Measurements from ENCODE around the gene TRMT2A.
"Not testable (repeated sequence)": the region's sequence is repeated elsewhere in the genome, so short reads cannot be mapped to it uniquely, and the experiment has no call there.

TRMT2A gene

GRCh38 chr22:20160041-20160440 is 43.0 kb upstream of the TRMT2A start:
- TF ChIP-seq, protein P1, sequence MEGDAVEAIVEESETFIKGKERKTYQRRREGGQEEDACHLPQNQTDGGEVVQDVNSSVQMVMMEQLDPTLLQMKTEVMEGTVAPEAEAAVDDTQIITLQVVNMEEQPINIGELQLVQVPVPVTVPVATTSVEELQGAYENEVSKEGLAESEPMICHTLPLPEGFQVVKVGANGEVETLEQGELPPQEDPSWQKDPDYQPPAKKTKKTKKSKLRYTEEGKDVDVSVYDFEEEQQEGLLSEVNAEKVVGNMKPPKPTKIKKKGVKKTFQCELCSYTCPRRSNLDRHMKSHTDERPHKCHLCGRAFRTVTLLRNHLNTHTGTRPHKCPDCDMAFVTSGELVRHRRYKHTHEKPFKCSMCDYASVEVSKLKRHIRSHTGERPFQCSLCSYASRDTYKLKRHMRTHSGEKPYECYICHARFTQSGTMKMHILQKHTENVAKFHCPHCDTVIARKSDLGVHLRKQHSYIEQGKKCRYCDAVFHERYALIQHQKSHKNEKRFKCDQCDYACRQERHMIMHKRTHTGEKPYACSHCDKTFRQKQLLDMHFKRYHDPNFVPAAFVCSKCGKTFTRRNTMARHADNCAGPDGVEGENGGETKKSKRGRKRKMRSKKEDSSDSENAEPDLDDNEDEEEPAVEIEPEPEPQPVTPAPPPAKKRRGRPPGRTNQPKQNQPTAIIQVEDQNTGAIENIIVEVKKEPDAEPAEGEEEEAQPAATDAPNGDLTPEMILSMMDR (IDR thresholded peaks at IDR 0.05): no peak
- Histone ChIP-seq H3K4me3 (ENCODE audit: low read depth in 1 of 2, low read length in 1 of 2) (no peak overlapping the region), H3K27me3 (peaks cover 39% of the 10 kb centered on the region), H3K4me1 (ENCODE audit: control insufficient read depth in 1 of 2, insufficient read depth in 1 of 2, low read depth in 1 of 2, low read length in 1 of 2) (no peaks in the 10 kb centered on the region), H3K9me3 (no peaks in the 10 kb centered on the region), H3K36me3 (no peaks in the 10 kb centered on the region), H3K27ac (no peak overlapping the region)

- H3K4me1 ChIP-seq (ENCODE audit: control insufficient read depth in 1 of 2, insufficient read depth in 1 of 2, low read depth in 1 of 2, low read length in 1 of 2); H3K4me3 ChIP-seq (ENCODE audit: low read depth in 1 of 2, low read length in 1 of 2); H3K36me3 ChIP-seq; H3K27ac ChIP-seq; H3K9me3 ChIP-seq: not testable (repeated sequence)
- peaks cover 44% of the 10 kb centered on the region for H3K27me3 ChIP-seq
Observed at GRCh38 chr22:20159531-20159930, 42.5 kb upstream of the TRMT2A start.

- Histone ChIP-seq H3K4me1 (ENCODE audit: control insufficient read depth in 1 of 2, insufficient read depth in 1 of 2, low read depth in 1 of 2, low read length in 1 of 2) (no peaks in the 10 kb centered on the region), H3K9me3 (no peaks in the 10 kb centered on the region), H3K27ac (no peak overlapping the region), H3K27me3 (peaks cover 46% of the 10 kb centered on the region), H3K36me3 (no peaks in the 10 kb centered on the region), H3K4me3 (ENCODE audit: low read depth in 1 of 2, low read length in 1 of 2) (no peak overlapping the region)
- TF ChIP-seq, protein P1 (IDR thresholded peaks at IDR 0.05): no peak
Observed at GRCh38 chr22:20159076-20159475, 42.0 kb upstream of the TRMT2A start.

GRCh38 chr22:20158391-20159036 is 41.5 kb upstream of the TRMT2A start:
- Histone ChIP-seq H3K27me3 (peaks cover 50% of the 10 kb centered on the region), H3K27ac (no peak overlapping the region), H3K9me3 (no peaks in the 10 kb centered on the region), H3K4me3 (ENCODE audit: low read depth in 1 of 2, low read length in 1 of 2) (no peak overlapping the region), H3K36me3 (no peaks in the 10 kb centered on the region), H3K4me1 (ENCODE audit: control insufficient read depth in 1 of 2, insufficient read depth in 1 of 2, low read depth in 1 of 2, low read length in 1 of 2) (no peaks in the 10 kb centered on the region)
- TF ChIP-seq, protein P1 (IDR thresholded peaks at IDR 0.05): no peak

- TF ChIP-seq, protein P1 (IDR thresholded peaks at IDR 0.05): no peak
- Histone ChIP-seq H3K9me3 (no peaks in the 10 kb centered on the region), H3K27me3 (peaks cover 50% of the 10 kb centered on the region), H3K36me3 (no peaks in the 10 kb centered on the region), H3K4me3 (ENCODE audit: low read depth in 1 of 2, low read length in 1 of 2) (no peak overlapping the region), H3K27ac (no peak overlapping the region), H3K4me1 (ENCODE audit: control insufficient read depth in 1 of 2, insufficient read depth in 1 of 2, low read depth in 1 of 2, low read length in 1 of 2) (no peaks in the 10 kb centered on the region)
Observed at GRCh38 chr22:20157430-20158183, 40.6 kb upstream of the TRMT2A start.

Measured in neutrophil (primary cell).